GM21576 (cell line): ENCODE data around the gene KLF11.

Experiments
- ATAC-seq: cut with Tn5 transposase; IDR thresholded peaks from one replicate; pipeline ENCODE4 v1.9.1; 2021; ENCODE audit warnings: mild to moderate bottlenecking, moderate library complexity; ENCODE audit not compliant: unreplicated experiment

The KLF11 gene

DNA sequence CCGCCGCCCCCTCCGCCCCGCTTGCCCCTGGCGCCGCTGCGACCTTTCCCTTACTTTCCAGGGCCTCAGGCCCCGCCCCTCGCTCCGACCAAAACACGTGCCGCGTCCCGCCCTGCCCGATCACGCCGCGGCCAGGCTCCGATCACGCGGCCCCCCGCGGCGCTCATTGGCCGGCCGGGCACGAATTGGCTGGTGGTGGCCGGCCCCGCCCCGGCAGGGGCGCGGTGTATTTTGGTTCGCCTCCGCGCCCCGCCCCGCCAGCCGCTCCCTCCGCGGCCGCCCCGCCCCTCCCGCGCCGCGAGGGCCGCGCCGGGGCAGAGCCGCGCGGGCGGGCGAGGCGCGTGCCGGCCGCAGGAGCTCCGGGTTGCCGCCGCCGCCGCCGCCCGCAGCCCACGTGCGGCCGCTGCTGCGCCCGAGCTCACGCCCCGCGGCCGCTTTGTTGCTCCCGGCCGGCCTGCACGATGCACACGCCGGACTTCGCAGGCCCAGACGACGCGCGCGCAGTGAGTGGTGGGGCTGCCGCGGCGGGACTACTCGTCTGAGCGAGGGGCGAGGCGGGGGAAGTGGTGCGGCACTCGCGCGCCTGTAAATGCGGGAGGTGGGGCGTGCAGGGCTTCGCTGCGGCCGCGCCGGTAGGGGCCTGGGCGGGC lies at the start of gene KLF11:
KLF11 (plus strand) TSS at position 295 of the 650 bp plus-strand sequence; CDS start at position 462, 167 bp downstream.
- peak; percentile 57 for ATAC-seq

DNA sequence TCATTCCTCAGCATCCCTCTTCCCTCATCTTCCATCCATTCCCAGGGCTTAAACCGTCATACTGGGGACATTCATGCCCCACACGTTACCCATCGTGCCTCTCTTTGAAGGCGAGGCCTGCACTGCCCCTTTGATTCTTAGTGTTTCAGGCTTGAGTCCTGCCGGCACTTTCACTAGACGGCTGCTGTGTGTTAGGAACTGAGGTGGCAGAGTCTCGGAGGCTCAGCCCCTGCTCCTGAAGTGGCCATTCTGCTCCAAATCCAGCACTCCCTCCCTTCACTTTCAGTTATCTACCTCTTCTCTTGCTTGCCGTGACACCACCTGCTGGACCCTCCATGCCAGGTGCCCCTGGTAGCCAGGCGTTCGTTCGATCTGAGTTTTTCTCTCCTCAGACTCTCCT lies 48.9 kb upstream of the KLF11 start:
- no peak for ATAC-seq

DNA sequence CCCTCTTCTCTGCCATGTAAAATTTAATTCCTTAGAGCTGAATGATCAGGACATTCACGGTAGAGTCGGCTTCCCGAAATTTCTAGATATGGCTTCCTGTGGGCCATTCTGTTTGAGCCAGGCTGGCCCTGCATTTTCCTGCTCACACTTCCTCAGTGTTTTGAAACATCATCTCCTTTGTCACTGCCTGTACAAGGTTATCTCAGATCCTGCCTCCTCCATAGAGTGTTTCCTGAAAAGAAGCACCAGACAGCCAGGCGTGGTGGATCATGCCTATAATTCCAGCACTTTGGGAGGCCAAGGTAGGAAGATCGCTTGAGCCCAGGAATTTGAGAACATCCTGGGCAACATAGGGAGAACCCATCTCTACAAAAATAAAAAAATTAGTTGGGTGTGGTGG lies 48.3 kb upstream of the KLF11 start:
- no peak for ATAC-seq

DNA sequence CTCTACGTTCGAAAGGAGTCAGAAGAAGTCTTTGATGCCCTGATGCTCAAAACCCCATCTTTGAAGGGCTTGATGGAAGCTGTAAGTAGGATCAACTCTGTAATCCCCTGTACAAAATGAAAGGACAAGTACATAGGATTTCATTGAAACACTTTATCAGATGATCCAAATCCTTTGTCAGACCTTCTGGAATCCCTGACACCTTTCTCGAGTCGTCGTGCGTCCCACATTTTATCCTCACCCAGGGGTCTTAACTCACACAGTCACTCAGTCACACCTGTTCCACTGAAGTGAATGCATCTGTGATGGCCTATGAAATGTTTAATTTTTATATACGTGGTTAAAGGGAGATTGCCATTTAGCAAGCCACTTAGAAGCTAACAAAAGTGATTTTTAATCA lies 47.0 kb upstream of the KLF11 start:
- no peak for ATAC-seq

DNA sequence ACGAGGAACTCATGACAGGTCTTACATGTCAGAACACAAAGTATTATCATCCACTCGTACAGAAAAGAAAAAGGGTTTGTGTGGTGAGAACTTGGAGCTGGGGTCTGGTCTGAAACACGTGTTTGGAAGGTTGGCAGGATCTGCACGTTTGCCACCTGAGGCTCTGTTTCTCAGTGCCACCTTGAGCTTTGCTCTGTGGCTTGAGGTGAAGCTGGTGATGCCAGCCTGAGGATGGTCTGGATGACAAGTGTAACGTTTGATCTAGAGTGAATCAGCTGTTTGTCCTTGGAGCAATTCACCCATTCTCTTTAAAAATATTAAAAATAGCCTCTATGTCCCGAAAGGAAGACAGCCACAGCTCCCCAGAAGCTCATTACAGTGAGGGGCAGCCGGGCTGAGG lies 45.4 kb upstream of the KLF11 start:
- no peak for ATAC-seq

DNA sequence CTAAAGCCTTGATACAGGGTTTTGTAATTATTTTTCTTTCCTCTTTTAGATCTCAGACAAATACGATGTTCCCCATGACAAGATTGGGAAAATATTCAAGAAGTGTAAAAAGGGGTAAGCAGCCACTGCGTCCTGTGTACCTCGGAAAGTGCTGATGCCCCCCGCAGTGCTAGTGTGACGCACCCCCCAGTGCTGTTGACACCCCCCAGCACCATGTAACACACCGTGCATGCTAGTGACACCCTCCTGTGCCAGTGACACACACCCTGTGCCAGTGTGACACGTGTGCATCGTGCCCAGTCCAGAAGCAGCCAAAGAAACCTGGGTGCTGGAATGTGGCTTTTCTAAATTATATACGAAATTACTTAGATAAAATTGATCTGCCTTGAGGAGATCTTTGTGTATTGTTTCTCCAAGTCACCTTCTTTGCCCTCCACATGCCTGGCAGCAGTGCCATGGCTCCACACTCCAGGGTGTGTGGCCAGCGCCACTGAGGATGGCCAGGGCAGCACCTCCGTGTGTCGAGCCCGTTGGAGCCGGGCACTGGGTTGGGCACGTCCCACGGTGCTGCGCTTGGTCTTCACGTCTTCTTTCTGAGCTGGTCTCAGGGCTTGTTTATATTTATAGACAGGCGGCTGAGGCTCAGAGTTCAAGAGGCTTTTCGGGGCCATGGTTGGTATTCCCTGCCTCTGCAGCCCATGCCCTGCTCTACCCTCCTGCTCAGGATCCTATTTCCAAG lies 44.3 kb upstream of the KLF11 start:
- no peak for ATAC-seq

DNA sequence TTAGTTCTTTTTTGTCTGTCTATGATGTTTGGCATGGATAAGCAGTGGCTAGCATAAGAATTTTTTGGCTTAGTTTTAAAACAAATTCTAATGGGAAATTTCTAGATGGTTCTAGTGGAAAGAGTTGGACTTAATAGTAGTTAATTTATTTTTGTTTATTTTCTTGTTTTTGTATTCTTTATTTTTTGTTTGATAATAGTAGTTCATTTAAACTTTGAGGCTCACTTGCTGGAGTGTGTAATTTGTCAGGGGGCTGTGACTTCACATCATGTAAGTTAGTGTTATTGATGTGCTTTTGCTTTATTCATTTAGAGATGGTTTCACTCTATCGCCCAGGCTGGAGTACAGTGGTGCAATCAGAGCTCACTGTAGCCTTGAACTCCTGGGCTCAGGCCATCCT lies 43.7 kb upstream of the KLF11 start:
- no peak for ATAC-seq

DNA sequence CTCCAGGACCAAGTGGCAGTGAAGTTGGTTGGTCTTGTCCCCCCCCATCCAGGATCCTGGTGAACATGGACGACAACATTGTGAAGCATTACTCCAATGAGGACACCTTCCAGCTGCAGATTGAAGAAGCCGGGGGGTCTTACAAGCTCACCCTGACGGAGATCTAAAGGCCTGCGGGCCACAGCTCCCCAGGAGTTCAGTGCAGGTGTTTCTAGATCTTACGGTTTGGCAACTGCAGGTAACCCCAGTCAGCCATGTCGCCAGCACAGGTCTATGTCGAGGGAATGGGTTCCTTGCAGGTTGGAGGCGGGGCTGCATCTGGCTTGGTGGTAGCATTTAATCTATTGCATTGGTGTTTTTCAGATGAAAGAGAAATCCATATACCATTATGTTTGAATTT lies 42.8 kb upstream of the KLF11 start:
- no peak for ATAC-seq

DNA sequence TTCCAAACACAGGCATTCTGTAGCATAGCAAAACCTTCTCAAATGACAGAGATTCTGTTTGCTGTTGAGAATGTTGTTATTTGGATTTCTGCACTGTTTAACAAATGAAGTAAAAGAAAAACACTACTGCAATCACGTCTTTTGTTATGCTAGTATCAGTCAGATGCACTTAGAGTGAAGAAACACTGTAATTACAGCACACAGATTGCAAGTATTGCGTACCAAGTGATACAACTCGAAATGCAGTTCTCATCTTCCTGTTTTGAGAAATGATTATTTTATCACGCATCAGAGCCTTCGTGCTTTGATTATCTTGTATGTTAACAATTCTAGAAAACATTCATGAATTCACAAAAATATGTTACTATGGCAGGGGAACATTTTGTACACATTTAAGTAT lies 41.8 kb upstream of the KLF11 start:
- ATAC-seq: no peak

DNA sequence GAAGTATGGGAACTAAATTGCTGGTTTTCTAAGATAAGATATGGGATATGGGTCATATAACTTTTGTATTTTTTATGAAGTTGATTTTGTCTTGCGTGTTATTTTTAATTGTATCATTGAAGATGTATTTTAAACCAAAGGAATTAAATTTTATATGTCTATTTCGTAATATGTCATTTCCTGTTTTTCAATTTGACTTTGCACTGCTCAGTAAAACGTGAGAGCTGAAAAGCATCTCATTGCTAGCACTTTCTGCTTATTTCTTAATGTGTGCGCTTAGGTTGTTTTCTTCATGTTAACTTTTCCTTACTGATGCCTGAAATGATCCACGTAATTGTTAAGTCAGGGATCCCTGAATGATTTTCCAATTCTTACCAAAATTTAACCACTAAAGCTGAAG lies 41.2 kb upstream of the KLF11 start:
- ATAC-seq: no peak

DNA sequence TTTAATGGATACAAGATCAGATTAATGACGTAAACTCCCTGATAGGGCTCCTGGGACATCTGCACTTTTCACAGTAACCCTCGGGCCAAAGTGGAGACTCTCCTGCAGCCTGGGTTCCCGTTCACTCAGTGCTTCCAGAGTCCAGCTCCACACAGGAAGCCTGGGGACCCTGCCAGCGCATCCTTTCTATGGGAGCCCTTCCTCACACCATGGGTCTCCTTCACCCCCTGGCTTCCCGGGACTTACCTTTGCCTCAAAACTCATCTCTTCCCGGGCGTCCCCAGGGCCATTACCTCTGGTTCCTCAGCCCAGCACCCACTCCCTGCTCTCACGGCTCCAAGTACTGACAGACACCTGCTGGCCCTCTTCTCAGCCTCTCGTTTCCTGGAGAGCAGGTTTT lies 40.7 kb upstream of the KLF11 start:
- ATAC-seq: no peak

DNA sequence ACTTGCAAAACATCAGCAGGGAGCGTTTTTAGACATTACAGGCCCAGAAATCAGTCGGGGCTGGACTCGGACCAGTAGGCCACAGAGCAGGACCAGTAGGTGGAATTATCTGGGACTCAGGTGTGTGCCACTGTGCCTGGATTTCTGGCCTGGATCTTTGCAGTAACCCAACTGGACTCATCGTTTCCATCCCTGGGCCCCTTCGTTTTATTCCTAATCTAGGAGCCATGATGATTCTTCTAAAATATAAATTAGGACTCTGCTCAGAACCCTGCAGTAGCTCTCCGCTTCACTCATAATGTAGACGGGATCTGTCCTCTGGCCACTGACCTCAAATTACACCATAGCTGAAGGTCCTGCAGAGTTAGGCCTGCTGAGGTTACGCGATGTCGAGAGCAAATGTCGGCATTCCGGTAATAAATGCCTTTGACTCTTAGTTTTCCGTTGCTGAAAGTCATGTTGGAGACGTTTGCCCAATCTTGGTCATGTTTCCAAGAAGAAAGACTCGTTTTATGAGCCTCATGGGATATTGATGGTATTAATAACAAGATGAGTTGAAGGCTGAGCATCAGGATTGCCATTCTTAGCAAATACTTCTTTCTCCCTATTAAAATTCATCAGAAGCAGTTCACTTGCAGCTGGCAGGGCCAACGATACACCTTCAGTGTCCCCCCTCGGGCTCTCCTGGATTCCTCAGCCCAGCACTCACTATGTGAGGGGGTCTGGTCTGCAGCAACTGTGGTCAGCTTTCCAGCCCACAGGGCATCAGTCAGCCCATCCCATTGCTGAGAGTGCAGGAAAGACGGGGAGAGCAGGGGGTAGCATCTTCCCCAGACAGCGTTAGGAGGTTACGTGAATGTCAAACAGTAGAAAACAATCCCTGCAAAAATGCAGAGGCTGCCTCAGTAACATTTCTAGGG lies 39.9 kb upstream of the KLF11 start:
- no peak for ATAC-seq

DNA sequence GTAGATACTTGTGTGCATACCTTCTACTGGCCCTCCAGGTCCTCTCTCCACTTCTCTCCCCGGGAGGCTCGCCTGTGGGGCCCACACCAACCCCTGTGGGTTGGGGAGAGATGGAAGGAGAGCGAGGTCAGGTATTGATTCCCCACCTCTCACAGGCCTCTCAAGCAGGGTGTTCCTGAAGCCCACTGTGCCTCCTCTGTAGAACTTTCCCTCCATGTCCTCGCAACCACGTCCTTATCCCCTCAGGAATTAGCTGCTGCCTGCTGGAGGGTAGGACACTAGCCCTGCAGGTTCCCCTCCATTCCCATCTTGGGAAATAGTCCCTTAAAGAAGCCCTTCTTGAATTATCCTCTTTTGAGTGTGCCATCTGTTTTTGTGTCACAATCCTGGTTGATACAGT lies 38.9 kb upstream of the KLF11 start:
- ATAC-seq: no peak

DNA sequence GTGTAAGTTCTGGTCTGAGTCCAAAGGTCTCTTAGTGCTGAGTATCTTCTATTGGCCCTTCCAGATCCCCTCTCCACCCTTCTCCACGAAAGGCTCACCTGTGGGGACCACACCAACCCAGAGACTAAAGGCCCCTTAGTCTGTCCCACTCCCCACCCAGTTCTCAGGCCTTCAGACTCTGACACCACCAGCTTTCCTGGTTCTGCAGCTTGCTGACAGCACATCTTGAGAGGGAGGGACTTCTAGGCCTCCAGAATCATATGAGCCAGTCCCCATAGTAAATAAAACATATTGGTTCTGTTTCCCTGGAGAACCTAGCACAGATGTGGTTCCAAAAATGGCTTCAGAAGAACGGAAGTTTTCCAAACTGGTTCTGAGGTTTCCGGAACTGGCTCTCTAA lies 38.5 kb upstream of the KLF11 start:
- no peak for ATAC-seq

DNA sequence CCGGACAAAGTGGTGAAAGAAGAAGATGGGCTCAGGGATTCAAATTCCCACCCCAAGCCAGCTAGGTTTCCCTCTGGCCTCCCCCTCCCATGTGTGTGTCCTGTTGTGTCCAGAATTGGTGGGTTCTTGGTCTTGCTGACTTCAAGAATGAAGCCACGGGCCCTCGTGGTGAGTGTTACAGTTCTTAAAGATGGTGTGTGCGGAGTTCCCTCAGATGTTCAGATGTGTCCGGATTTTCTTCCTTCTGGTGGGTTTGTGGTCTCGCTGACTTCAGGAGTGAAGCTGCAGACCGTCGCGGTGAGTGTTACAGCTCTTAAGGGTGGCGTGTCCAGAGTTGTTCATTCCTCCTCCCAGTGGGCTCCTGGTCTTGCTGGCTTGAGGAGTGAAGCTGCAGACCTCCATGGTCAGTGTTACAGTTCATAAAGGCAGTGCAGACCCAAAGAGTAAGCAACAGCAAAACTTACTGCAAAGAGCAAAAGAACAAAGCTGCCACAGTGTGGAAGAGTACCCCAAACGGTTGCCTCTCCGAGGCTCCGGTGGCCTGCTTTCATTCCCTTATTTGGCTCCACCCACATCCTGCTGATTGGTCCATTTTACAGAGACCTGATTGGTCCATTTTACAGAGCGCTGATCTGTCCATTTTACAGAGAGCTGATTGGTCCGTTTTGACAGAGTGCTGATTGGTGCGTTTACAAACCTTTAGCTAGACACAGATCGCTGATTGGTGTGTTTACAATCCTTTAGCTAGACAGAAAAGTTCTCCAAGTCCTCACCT lies 37.7 kb upstream of the KLF11 start:
- ATAC-seq: no peak

DNA sequence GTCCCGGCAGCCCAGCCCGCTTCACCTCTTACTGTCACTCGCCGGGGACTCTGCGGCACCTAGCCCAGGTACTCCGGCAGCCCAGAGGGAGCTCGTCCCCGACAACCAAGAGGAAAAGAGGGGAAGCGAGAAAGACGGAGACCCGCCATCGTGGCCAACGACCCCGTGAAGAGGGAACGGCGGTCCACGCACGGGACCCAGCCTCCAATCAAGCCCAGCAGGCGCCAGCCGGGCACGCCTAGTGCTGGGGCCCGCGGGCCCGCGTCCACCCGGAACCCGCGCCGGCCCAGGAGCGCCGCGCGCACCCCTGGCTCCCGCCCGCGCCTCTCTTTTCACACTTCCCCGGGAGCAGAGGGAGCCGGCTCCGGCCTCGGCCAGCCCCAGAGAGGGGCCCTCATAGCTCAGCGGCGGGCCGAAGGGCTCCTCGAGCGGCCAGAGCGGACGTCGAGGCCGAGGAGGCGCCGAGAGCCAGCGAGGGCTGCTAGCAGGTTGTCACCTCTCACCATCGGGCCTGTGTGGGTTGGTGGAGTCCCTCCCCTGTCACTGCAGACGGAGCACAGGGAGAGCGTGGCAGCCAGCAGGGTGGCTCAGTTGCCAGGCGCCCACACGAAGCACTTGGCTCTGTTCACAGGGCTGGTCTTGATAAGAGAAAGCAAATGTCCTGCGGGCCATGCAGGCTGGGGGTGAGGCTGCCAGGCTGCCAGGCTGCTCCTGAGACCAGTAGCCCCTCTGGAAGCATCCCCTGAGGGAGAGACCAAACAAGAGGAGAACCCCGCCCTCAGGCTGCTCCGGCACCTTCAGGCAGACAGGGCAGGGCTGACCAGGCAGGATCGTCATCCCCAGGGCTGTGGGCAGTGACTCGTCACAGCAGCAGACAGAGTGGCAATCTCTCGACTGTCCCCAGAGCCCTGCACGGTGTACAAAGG lies 36.9 kb upstream of the KLF11 start:
- no peak for ATAC-seq

DNA sequence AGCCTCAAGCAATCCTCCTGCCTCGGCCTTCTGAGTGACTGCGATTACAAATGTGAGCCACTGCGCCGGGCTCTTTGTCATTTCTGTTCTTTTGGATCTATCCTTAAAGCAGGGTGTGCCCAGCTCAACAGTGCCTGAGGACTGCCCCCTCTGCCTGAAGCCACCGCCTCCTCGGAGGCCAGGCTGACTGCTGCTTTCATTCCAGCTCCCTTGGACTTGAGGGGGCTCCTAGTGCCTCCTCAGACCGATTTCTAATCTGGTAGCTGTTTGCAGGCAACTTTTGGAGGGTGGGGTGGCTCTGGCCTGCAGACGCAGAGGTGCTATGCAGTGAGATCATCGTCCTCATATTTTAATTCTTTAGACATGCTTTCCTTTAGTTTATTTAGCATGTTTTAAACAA lies 35.9 kb upstream of the KLF11 start:
- no peak for ATAC-seq

DNA sequence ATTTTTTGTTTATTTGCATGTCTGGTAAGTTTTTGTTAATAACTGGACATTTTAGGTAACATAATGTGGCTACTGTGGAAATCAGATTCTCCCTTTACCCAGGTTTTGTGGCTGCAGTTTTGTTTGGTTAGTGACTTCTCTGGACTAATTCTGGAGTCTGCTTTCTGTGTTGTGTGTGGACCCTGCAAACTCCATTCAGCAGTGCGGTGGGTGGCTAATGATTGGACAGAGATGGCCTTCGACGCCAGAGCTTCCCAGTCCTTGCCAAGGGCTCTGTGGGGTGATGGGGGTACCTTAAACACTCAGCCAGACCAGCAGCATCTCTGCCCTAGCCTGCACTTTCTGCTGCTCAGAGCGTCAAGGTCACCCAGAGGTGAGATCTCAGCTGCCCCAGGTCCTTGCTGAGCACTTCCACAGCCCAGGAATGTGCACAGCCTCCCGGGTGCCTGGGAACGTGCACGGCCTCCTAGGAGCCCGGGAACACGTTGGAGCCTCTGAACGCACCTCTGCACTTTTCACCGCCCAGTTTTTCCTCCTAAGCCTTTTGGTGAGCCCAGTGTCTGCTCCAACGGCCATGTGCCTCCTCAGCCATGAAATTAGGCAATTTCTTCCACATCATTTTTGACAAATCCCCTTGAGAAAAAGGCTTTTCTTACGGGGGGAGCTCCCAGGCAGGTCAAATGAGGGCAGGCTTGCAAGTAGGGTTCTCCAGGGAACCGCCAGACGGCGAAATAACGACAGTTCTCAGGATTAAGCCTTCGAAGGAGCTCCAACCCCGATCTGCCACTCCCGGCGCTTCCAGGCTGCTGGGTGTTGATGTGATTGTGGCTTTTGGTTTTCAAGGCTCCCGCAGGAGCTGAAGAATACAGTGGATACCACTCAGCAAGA lies 35.2 kb upstream of the KLF11 start:
- ATAC-seq: no peak

DNA sequence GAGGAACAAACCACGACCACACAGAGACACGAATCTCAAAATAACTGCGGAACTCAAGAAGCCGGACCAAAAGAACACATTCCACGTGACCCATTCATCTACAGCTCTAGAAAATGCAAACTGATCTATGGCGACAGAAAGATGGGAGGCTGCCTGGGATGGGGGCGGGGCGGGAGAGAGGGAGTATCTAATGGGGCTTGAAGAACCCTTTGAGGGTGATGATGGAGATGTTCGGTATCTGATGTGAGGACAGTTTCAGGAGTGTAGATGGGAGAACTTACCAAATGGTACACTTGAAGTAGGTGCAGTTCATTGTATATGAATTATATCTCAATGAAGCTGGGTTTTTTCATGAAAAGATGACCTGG lies 34.6 kb upstream of the KLF11 start:
- no peak for ATAC-seq
